ENCODE results near the gene SLC51A.

DNA sequence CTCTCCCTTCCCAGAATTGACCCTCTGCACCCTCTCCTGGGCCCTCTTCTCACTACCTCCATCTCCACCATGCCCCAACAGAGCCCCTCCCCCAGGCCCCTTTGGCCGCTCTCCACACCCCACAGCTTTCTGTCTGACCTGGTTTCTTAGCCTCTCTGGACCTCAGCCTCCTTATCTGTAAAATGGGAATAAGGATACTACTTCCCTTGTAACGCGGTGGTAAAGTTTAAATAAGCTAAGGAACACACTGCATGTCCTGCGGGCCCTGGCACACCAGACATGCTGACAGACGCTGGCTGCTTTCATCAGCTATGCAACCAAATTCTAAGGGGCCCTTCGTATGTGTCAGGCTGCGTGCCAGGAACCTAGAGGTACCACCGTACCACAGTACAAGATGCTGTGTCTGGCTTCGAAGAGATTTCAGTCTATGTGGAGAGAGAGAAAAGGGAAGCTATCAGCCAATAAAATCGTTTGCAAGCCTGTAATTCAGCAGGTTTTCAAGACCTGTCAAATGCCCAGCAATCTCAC lies 777 bp upstream of the SLC51A start:
- TF ChIP-seq GATA2 (IDR thresholded peaks at IDR 0.05; ENCODE audit: low read depth, low read length) (no peak), GATA3 (IDR thresholded peaks at IDR 0.05; ENCODE audit: low read depth, low read length) (no peak)
